HCT116 (cell line): ENCODE results near the gene SON. TPM values are rescaled to one million over a fixed set of nuclear protein-coding genes. Genes with fewer than 3 reads are reported as not detected.

Experiments used
- ATAC-seq: fragments of 200-7000 bp; cut with Tn5 transposase; 2 replicates; pipeline ENCODE4 v1.9.1; 2020; ENCODE audit warnings: mild to moderate bottlenecking, moderate library complexity
- BruUV-seq: library from RNA; stranded (reverse); fragments of 400-500 nt; replicated peaks from 2 replicates; lab custom pipeline; 2021; lab: Mats Ljungman, UMichigan
- CTCF ChIA-PET: fragments of 300-600 bp; sonication (Branson Sonifier 250); formaldehyde crosslinking; loops from one replicate; lab custom pipeline; 2021; ENCODE audit warnings: antibody characterized with exemption; lab: Charles Lee
- POLR2A ChIA-PET: fragments of 300-600, 350-600 bp; sonication (Branson Sonifier 250); formaldehyde crosslinking; loops from one replicate; lab custom pipeline; 2021; ENCODE audit warnings: antibody characterized with exemption; lab: Charles Lee
- RAD21 ChIA-PET, 2 experiments: fragments of 300-600 bp; sonication (Branson Sonifier 250); formaldehyde crosslinking; loops; one replicate each; lab custom pipeline; 2023; ENCODE audit warnings: low total read pairs in 2 of 2; ENCODE audit not compliant: uncharacterized antibody in 2 of 2, unreplicated experiment in 2 of 2, low non-redundant PET in 1 of 2; lab: Charles Lee
- DNase-seq: peaks from one replicate; pipeline ENCODE4 v3.0.0-alpha.2; 2010; ENCODE audit warnings: low read depth, low spot score
- H2AFZ ChIP-seq: fragments of 200-600 bp; shearing (Covaris generic), sonication (generic); 2 replicates; pipeline ENCODE4 v1.6.1; 2017; ENCODE audit warnings: low read depth, mixed run types, mixed read lengths, antibody characterized with exemption, low read length; ENCODE audit not compliant: poor library complexity, severe bottlenecking
- H3K27ac ChIP-seq: 2 replicates; pipeline ENCODE4 v1.5.1; 2012; ENCODE audit warnings: low read depth, low read length
- H3K27me3 ChIP-seq: fragments of 200-600 bp; sonication (generic); 2 replicates; pipeline ENCODE4 v1.6.1; 2016; ENCODE audit warnings: mixed run types, low read length, mixed read lengths; ENCODE audit not compliant: insufficient read depth
- H3K36me3 ChIP-seq, 2 experiments: fragments of 200-500 bp in 1 of 2; fragments of 200-600 bp in 1 of 2; sonication (Bioruptor generic) in 1 of 2; sonication (generic) in 1 of 2; 2 replicates each; pipeline versions ENCODE4 v1.5.1 to v1.6.1; 2014 to 2016; ENCODE audit warnings: low read length in 2 of 2, inconsistent platforms in 1 of 2, mixed read lengths in 1 of 2, mixed run types in 1 of 2; ENCODE audit not compliant: insufficient read depth in 2 of 2, control insufficient read depth in 1 of 2
- H3K4me1 ChIP-seq, 2 experiments: fragments of 200-600 bp in 1 of 2; sonication (generic) in 1 of 2; 2 replicates each; pipeline versions ENCODE4 v1.5.1 to v1.6.1; 2012 to 2017; ENCODE audit warnings: low read length in 2 of 2, inconsistent platforms in 1 of 2, mild to moderate bottlenecking in 1 of 2, mixed read lengths in 1 of 2, mixed run types in 1 of 2, moderate library complexity in 1 of 2; ENCODE audit not compliant: insufficient read depth in 2 of 2, control insufficient read depth in 1 of 2
- H3K4me2 ChIP-seq: fragments of 200-600 bp; sonication (generic); 2 replicates; pipeline ENCODE4 v1.6.1; 2017; ENCODE audit warnings: mixed run types, low read length, mixed read lengths
- H3K4me3 ChIP-seq, 2 experiments: fragments of 200-600 bp in 1 of 2; sonication (generic) in 1 of 2; replicated peaks in 1 of 2; 2 replicates each; pipeline ENCODE4 v1.5.1; 2011 to 2016; ENCODE audit warnings: low read length in 2 of 2, control low read depth in 1 of 2, low read depth in 1 of 2, mild to moderate bottlenecking in 1 of 2, mixed read lengths in 1 of 2, mixed run types in 1 of 2
- H3K79me2 ChIP-seq: fragments of 200-600 bp; sonication (generic); 2 replicates; pipeline ENCODE4 v1.6.1; 2017; ENCODE audit warnings: mild to moderate bottlenecking, mixed run types, low read length, moderate library complexity, mixed read lengths; ENCODE audit not compliant: insufficient read depth
- H3K9ac ChIP-seq: fragments of 200-600 bp; sonication (generic); 2 replicates; pipeline ENCODE4 v1.6.1; 2016; ENCODE audit warnings: low read length, mixed read lengths
- H3K9me2 ChIP-seq: fragments of 200-600 bp; sonication (generic), shearing (Covaris generic); 2 replicates; pipeline ENCODE4 v1.6.1; 2017; ENCODE audit warnings: mixed run types, mild to moderate bottlenecking, moderate library complexity; ENCODE audit not compliant: insufficient read depth
- H3K9me3 ChIP-seq, 2 experiments: fragments of 200-500 bp in 1 of 2; fragments of 200-600 bp in 1 of 2; sonication (Bioruptor generic) in 1 of 2; sonication (generic) in 1 of 2; 2 replicates each; pipeline ENCODE4 v1.6.1; 2014 to 2017; ENCODE audit warnings: low read length in 2 of 2, mixed read lengths in 2 of 2, inconsistent platforms in 1 of 2, low read depth in 1 of 2, mild to moderate bottlenecking in 1 of 2, mixed run types in 1 of 2, moderate library complexity in 1 of 2; ENCODE audit not compliant: control insufficient read depth in 1 of 2, insufficient read depth in 1 of 2
- H4K20me1 ChIP-seq: fragments of 200-600 bp; sonication (generic), shearing (Covaris generic); 2 replicates; pipeline ENCODE4 v1.6.1; 2017; ENCODE audit warnings: mixed run types, mild to moderate bottlenecking, moderate library complexity; ENCODE audit not compliant: insufficient read depth
- CEBPB ChIP-seq: IDR thresholded peaks from 2 replicates; pipeline ENCODE4 v1.6.1; 2012; ENCODE audit warnings: low read depth
- EZH2 ChIP-seq: fragments of 200-600 bp; sonication (generic); IDR thresholded peaks from 2 replicates; pipeline ENCODE4 v1.6.1; 2017; ENCODE audit warnings: antibody characterized with exemption, mixed run types
- MAX ChIP-seq: IDR thresholded peaks from 2 replicates; pipeline ENCODE4 v1.6.1; 2012
- POLR2AphosphoS5 ChIP-seq: IDR thresholded peaks from 2 replicates; pipeline ENCODE4 v1.6.1; 2011; ENCODE audit warnings: mild to moderate bottlenecking, low read depth, low read length, moderate library complexity
- REST ChIP-seq: IDR thresholded peaks from 2 replicates; pipeline ENCODE4 v1.6.1; 2012; ENCODE audit warnings: low read depth
- SIN3A ChIP-seq: IDR thresholded peaks from 2 replicates; pipeline ENCODE4 v1.6.1; 2012; ENCODE audit warnings: low read depth
- YY1 ChIP-seq: IDR thresholded peaks from 2 replicates; pipeline ENCODE4 v1.6.1; 2011; ENCODE audit warnings: low read length, low read depth, moderate library complexity, mild to moderate bottlenecking; ENCODE audit not compliant: insufficient replicate concordance; ENCODE audit errors: extremely low read depth
- ZFX ChIP-seq: fragments of 450-650 bp; IDR thresholded peaks from 2 replicates; pipeline ENCODE4 v1.6.1; 2017
- ZNF274 ChIP-seq: fragments of 200-500 bp; sonication (Bioruptor generic); IDR thresholded peaks from 2 replicates; pipeline ENCODE4 v1.6.1; 2014; ENCODE audit warnings: mild to moderate bottlenecking, low read depth, low read length, inconsistent platforms
- intact Hi-C: fragments of 100-400 bp; cut with micrococcal nuclease; formaldehyde crosslinking; loops from 2 replicates; pipeline ENCODE4 v1.10.0; 2022
- total RNA-seq: library from RNA; stranded (reverse); gene quantifications from one replicate; pipeline ENCODE4 v1.2.1, GENCODE V29; 2021; ENCODE audit not compliant: unreplicated experiment
- TF ChIP-seq, protein P1 (sequence below): IDR thresholded peaks from 2 replicates; pipeline ENCODE4 v1.6.1; 2011; ENCODE audit warnings: mild to moderate bottlenecking, low read length, moderate library complexity; ENCODE audit not compliant: insufficient replicate concordance; ENCODE audit errors: extremely low read depth

Gene SON
- total RNA-seq, 1 experiment from 2014 or later, result 195 TPM

DNA sequence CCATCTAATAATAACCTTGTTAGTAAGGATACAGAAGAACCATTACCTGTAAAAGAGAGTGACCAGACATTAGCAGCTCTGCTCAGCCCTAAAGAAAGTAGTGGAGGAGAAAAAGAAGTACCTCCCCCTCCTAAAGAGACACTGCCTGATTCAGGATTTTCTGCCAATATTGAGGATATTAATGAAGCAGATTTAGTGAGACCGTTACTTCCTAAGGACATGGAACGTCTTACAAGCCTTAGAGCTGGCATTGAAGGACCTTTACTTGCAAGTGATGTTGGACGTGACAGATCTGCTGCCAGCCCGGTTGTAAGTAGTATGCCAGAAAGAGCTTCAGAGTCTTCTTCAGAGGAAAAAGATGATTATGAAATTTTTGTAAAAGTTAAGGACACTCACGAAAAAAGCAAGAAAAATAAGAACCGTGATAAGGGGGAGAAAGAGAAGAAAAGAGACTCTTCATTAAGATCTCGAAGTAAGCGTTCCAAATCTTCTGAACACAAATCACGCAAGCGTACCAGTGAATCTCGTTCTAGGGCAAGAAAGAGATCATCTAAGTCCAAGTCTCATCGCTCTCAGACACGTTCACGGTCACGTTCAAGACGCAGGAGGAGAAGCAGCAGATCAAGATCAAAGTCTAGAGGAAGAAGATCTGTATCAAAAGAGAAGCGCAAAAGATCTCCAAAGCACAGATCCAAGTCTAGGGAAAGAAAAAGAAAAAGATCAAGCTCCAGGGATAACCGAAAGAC lies 11.6 kb downstream of the SON start (continued):
- TF ChIP-seq ZFX, result no peak
- TF ChIP-seq, protein P1, sequence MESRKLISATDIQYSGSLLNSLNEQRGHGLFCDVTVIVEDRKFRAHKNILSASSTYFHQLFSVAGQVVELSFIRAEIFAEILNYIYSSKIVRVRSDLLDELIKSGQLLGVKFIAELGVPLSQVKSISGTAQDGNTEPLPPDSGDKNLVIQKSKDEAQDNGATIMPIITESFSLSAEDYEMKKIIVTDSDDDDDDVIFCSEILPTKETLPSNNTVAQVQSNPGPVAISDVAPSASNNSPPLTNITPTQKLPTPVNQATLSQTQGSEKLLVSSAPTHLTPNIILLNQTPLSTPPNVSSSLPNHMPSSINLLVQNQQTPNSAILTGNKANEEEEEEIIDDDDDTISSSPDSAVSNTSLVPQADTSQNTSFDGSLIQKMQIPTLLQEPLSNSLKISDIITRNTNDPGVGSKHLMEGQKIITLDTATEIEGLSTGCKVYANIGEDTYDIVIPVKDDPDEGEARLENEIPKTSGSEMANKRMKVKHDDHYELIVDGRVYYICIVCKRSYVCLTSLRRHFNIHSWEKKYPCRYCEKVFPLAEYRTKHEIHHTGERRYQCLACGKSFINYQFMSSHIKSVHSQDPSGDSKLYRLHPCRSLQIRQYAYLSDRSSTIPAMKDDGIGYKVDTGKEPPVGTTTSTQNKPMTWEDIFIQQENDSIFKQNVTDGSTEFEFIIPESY, result no peak
- TF ChIP-seq ZNF274, result no peak
- TF ChIP-seq YY1, result no peak
- TF ChIP-seq, all 23 proteins: peak for 0

DNA sequence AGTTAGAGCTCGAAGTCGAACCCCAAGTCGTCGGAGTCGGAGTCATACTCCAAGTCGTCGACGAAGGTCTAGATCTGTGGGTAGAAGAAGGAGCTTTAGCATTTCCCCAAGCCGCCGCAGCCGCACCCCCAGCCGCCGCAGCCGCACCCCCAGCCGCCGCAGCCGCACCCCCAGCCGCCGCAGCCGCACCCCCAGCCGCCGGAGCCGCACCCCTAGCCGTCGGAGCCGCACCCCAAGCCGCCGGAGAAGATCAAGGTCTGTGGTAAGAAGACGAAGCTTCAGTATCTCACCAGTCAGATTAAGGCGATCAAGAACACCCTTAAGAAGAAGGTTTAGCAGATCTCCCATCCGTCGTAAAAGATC lies 12.1 kb downstream of the SON start:
- no peaks in the 10 kb centered on the region for H3K9me2 ChIP-seq
- ChIA-PET POLR2A (no interaction called here), RAD21 (no interaction called here), CTCF (no interaction called here)
- H3K4me2 ChIP-seq, result no peak overlapping the region
- no peaks in the 10 kb centered on the region for H3K9me3 ChIP-seq
- H3K4me1 ChIP-seq, result no peaks in the 10 kb centered on the region
- no peak overlapping the region for H2AFZ ChIP-seq
- no peak overlapping the region for H3K9ac ChIP-seq
- ATAC-seq (no peak), DNase-seq (no peak)
- H4K20me1 ChIP-seq, result peaks cover 57% of the 10 kb centered on the region
- no peak overlapping the region for H3K4me3 ChIP-seq
- intact Hi-C loops, result no loop called here
- BruUV-seq, result no TSS peak
- H3K79me2 ChIP-seq, result peaks cover 100% of the 10 kb centered on the region
- TF ChIP-seq ZFX (no peak), ZNF274 (no peak), REST (no peak), EZH2 (no peak), POLR2AphosphoS5 (no peak), SIN3A (no peak), MAX (no peak), CEBPB (no peak)
- no peaks in the 10 kb centered on the region for H3K27me3 ChIP-seq
- H3K27ac ChIP-seq, result no peak overlapping the region
- peaks cover 76 to 90% of the 10 kb centered on the region in 2 experiments for H3K36me3 ChIP-seq
